H1 (cell line): ENCODE results near the gene PRPF6.

Experiments used
- ATF3 ChIP-seq: IDR thresholded peaks from 2 replicates; pipeline ENCODE4 v1.6.1; 2011; ENCODE audit warnings: low read depth, mild to moderate bottlenecking, low read length; ENCODE audit not compliant: insufficient read depth
- BCL11A ChIP-seq, 2 experiments: IDR thresholded peaks; one replicate each; pipeline ENCODE4 v1.6.1; 2011; ENCODE audit warnings: low read depth in 2 of 2, low read length in 2 of 2, mild to moderate bottlenecking in 2 of 2
- CHD2 ChIP-seq: IDR thresholded peaks from 2 replicates; pipeline ENCODE4 v1.6.1; 2012; ENCODE audit warnings: low read length, improper control_type of control experiment
- EGR1 ChIP-seq: IDR thresholded peaks from 2 replicates; pipeline ENCODE4 v1.6.1; 2011; ENCODE audit warnings: low read depth, low read length, borderline replicate concordance
- EP300 ChIP-seq, 2 experiments: IDR thresholded peaks; 1 replicate in 1 of 2; 2 replicates in 1 of 2; pipeline ENCODE4 v1.6.1; 2011 to 2012; ENCODE audit warnings: low read depth in 2 of 2, low read length in 2 of 2, mild to moderate bottlenecking in 2 of 2, borderline replicate concordance in 1 of 2, inconsistent platforms in 1 of 2, moderate library complexity in 1 of 2
- POLR2A ChIP-seq, 2 experiments: IDR thresholded peaks; 1 replicate in 1 of 2; 2 replicates in 1 of 2; pipeline ENCODE4 v1.6.1; 2011; ENCODE audit warnings: low read depth in 2 of 2, low read length in 2 of 2, mild to moderate bottlenecking in 2 of 2; ENCODE audit errors: control extremely low read depth in 1 of 2
- POLR2AphosphoS5 ChIP-seq: IDR thresholded peaks from 2 replicates; pipeline ENCODE4 v1.6.1; 2011; ENCODE audit warnings: low read depth, low read length
- RAD21 ChIP-seq, 2 experiments: IDR thresholded peaks in 1 of 2; conservative IDR thresholded peaks in 1 of 2; 2 replicates each; pipeline ENCODE4 v1.6.1; 2011; ENCODE audit warnings: low read depth in 2 of 2, low read length in 2 of 2, improper control_type of control experiment in 1 of 2, inconsistent platforms in 1 of 2, mild to moderate bottlenecking in 1 of 2, moderate library complexity in 1 of 2
- RBBP5 ChIP-seq: IDR thresholded peaks from 2 replicates; pipeline ENCODE4 v1.7.1; 2012; ENCODE audit warnings: low read depth, mild to moderate bottlenecking, inconsistent platforms, low read length, moderate library complexity, borderline replicate concordance
- SAP30 ChIP-seq: fragments of 300-600 bp; sonication (generic); IDR thresholded peaks from 2 replicates; pipeline ENCODE4 v1.7.1; 2012; ENCODE audit warnings: low read length, moderate library complexity, mild to moderate bottlenecking, inconsistent platforms; ENCODE audit not compliant: insufficient read depth, insufficient replicate concordance
- SIX5 ChIP-seq: IDR thresholded peaks from 2 replicates; pipeline ENCODE4 v1.6.1; 2011; ENCODE audit warnings: mild to moderate bottlenecking, low read depth, low read length
- TEAD4 ChIP-seq: IDR thresholded peaks from 2 replicates; pipeline ENCODE4 v1.6.1; 2012; ENCODE audit warnings: low read depth, low read length, inconsistent platforms, mixed read lengths
- TF ChIP-seq, protein P1 (sequence below), 3 experiments: IDR thresholded peaks; 1 replicate in 2 of 3; 2 replicates in 1 of 3; pipeline versions ENCODE4 v1.5.1 to v1.6.1; 2011; ENCODE audit warnings: low read length in 3 of 3, mild to moderate bottlenecking in 3 of 3, inconsistent platforms in 2 of 3, low read depth in 1 of 3, moderate library complexity in 1 of 3; ENCODE audit not compliant: insufficient read depth in 1 of 3; ENCODE audit errors: control extremely low read depth in 1 of 3

- TF ChIP-seq CHD2 (no peak), TEAD4 (no peak), POLR2A (IDR thresholded peaks at IDR 0.05; ENCODE audit: control extremely low read depth in 1 of 2, low read depth in 2 of 2, low read length in 2 of 2) (no peak), ATF3 (no peak), SAP30 (no peak), RAD21 (IDR thresholded peaks at IDR 0.05 in 1 of 2, conservative IDR thresholded peaks at IDR 0.05 in 1 of 2; ENCODE audit: low read depth in 2 of 2, low read length in 2 of 2) (no peak), SIX5 (no peak), POLR2AphosphoS5 (no peak), BCL11A (IDR thresholded peaks at IDR 0.05; ENCODE audit: low read depth in 2 of 2, low read length in 2 of 2) (no peak), EGR1 (no peak), EP300 (IDR thresholded peaks at IDR 0.05; ENCODE audit: borderline replicate concordance in 1 of 2, low read depth in 2 of 2, low read length in 2 of 2) (no peak), RBBP5 (no peak)
- TF ChIP-seq, protein P1, sequence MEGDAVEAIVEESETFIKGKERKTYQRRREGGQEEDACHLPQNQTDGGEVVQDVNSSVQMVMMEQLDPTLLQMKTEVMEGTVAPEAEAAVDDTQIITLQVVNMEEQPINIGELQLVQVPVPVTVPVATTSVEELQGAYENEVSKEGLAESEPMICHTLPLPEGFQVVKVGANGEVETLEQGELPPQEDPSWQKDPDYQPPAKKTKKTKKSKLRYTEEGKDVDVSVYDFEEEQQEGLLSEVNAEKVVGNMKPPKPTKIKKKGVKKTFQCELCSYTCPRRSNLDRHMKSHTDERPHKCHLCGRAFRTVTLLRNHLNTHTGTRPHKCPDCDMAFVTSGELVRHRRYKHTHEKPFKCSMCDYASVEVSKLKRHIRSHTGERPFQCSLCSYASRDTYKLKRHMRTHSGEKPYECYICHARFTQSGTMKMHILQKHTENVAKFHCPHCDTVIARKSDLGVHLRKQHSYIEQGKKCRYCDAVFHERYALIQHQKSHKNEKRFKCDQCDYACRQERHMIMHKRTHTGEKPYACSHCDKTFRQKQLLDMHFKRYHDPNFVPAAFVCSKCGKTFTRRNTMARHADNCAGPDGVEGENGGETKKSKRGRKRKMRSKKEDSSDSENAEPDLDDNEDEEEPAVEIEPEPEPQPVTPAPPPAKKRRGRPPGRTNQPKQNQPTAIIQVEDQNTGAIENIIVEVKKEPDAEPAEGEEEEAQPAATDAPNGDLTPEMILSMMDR (IDR thresholded peaks at IDR 0.05; ENCODE audit: control extremely low read depth in 1 of 3, insufficient read depth in 1 of 3, low read depth in 1 of 3, low read length in 3 of 3), result no peak
Observed at GRCh38 chr20:64078934-64079272, 98.0 kb downstream of the PRPF6 start.
